GM12878 (cell line): ENCODE data around the gene AGAP4. TPM values are rescaled to one million over a fixed set of nuclear protein-coding genes. Genes with fewer than 3 reads are reported as not detected.
"Not testable (repeated sequence)": the region's sequence is repeated elsewhere in the genome, so short reads cannot be mapped to it uniquely, and the experiment has no call there.

Experiments used
- ATAC-seq: fragments of 200-7000 bp; cut with Tn5 transposase; 3 replicates; pipeline ENCODE4 v1.9.1; 2020; ENCODE audit warnings: mild to moderate bottlenecking, moderate library complexity
- BruUV-seq: library from RNA; stranded (reverse); fragments of 400-500 nt; replicated peaks from 2 replicates; lab custom pipeline; 2021; lab: Mats Ljungman, UMichigan
- CTCF ChIA-PET: fragments of 300-600 bp; sonication (Branson Sonifier 250); formaldehyde crosslinking; extraction: SDS; loops from one replicate; lab custom pipeline; 2021; ENCODE audit warnings: inconsistent platforms; lab: Yijun Ruan, JAX
- POLR2A ChIA-PET: fragments of 350-600 bp; formaldehyde crosslinking; extraction: SDS; loops from one replicate; lab custom pipeline; 2021; ENCODE audit warnings: inconsistent platforms; lab: Charles Lee
- RAD21 ChIA-PET: fragments of 300-600 bp; sonication (Branson Sonifier 250); formaldehyde crosslinking; loops from one replicate; lab custom pipeline; 2023; ENCODE audit warnings: antibody characterized with exemption; ENCODE audit not compliant: unreplicated experiment; lab: Charles Lee
- SMC1A ChIA-PET: fragments of 300-600 bp; sonication (Branson Sonifier 250); formaldehyde crosslinking; loops from one replicate; lab custom pipeline; 2023; ENCODE audit not compliant: unreplicated experiment, uncharacterized antibody; lab: Charles Lee
- DNase-seq: peaks from one replicate; pipeline ENCODE4 v3.0.0-alpha.2; 2011; ENCODE audit warnings: low read depth, low spot score
- FAIRE-seq: peaks from 3 replicates; lab custom pipeline; 2011; peaks lifted over from hg19 to GRCh38; lab: Jason Lieb, UNC
- H2AFZ ChIP-seq: 2 replicates; pipeline ENCODE4 v1.6.0; 2011; ENCODE audit warnings: low read depth, low read length, control low read depth; ENCODE audit not compliant: control insufficient read depth
- H3K27ac ChIP-seq: 2 replicates; pipeline ENCODE4 v1.5.1; 2011; ENCODE audit warnings: control low read depth; ENCODE audit not compliant: control insufficient read depth, insufficient read depth
- H3K27me3 ChIP-seq, 2 experiments: replicated peaks in 1 of 2; 2 replicates each; pipeline versions ENCODE4 v1.6.0 to v1.6.1; 2011; ENCODE audit warnings: low read length in 1 of 2; ENCODE audit not compliant: control insufficient read depth in 2 of 2, insufficient read depth in 2 of 2
- H3K36me3 ChIP-seq, 2 experiments: 2 replicates each; pipeline ENCODE4 v1.5.1; 2011; ENCODE audit warnings: low read length in 1 of 2; ENCODE audit not compliant: control insufficient read depth in 2 of 2, insufficient read depth in 2 of 2
- H3K4me1 ChIP-seq: 2 replicates; pipeline ENCODE4 v1.6.1; 2011; ENCODE audit warnings: mild to moderate bottlenecking, low read length, moderate library complexity, mixed read lengths; ENCODE audit not compliant: control insufficient read depth, insufficient read depth
- H3K4me2 ChIP-seq: 2 replicates; pipeline ENCODE4 v1.6.0; 2011; ENCODE audit warnings: control low read depth; ENCODE audit not compliant: control insufficient read depth, insufficient read depth
- H3K4me3 ChIP-seq: fragments of 200-600 bp; sonication (generic); 2 replicates; pipeline ENCODE4 v1.5.1; 2016
- H3K79me2 ChIP-seq: 2 replicates; pipeline ENCODE4 v1.6.0; 2011; ENCODE audit warnings: low read length; ENCODE audit not compliant: control insufficient read depth, insufficient read depth
- H3K9ac ChIP-seq: 2 replicates; pipeline ENCODE4 v1.8.0; 2011; ENCODE audit warnings: low read length, control low read depth, mixed read lengths; ENCODE audit not compliant: control insufficient read depth, insufficient read depth
- H3K9me3 ChIP-seq: replicated peaks from 3 replicates; pipeline ENCODE4 v1.5.1; 2011; ENCODE audit warnings: mild to moderate bottlenecking, low read length; ENCODE audit not compliant: control insufficient read depth, insufficient read depth
- H4K20me1 ChIP-seq: 2 replicates; pipeline ENCODE4 v1.6.0; 2011; ENCODE audit not compliant: control insufficient read depth, insufficient read depth
- ASH2L ChIP-seq: fragments of 300-600, 200-600 bp; sonication (generic); IDR thresholded peaks from 2 replicates; pipeline ENCODE4 v1.6.1; 2017; ENCODE audit warnings: low read depth, mild to moderate bottlenecking, borderline replicate concordance
- EED ChIP-seq: sonication (generic); IDR thresholded peaks from 2 replicates; pipeline ENCODE4 v1.6.1; 2016; ENCODE audit warnings: antibody characterized with exemption, low read depth
- EGR1 ChIP-seq, 2 experiments: IDR thresholded peaks; 1 replicate in 1 of 2; 2 replicates in 1 of 2; pipeline ENCODE4 v1.6.1; 2011 to 2012; ENCODE audit warnings: low read depth in 2 of 2, low read length in 2 of 2, borderline replicate concordance in 1 of 2, mild to moderate bottlenecking in 1 of 2, moderate library complexity in 1 of 2
- JUND ChIP-seq: IDR thresholded peaks from 2 replicates; pipeline ENCODE4 v1.6.1; 2012; ENCODE audit warnings: low read depth, mild to moderate bottlenecking, low read length, improper control_type of control experiment, moderate library complexity
- RAD51 ChIP-seq: fragments of 450-650 bp; IDR thresholded peaks from 2 replicates; pipeline ENCODE4 v1.6.1; 2016; ENCODE audit warnings: moderate library complexity, mild to moderate bottlenecking, inconsistent platforms
- RB1 ChIP-seq: fragments of 450-650 bp; formaldehyde crosslinking; IDR thresholded peaks from 2 replicates; pipeline ENCODE4 v1.6.1; 2017; ENCODE audit warnings: mild to moderate bottlenecking, borderline replicate concordance
- RELB ChIP-seq: fragments of 450-650 bp; IDR thresholded peaks from 2 replicates; pipeline ENCODE4 v1.6.1; 2017; ENCODE audit warnings: low read depth, mild to moderate bottlenecking, moderate library complexity
- SMAD1 ChIP-seq: fragments of 450-650 bp; IDR thresholded peaks from 2 replicates; pipeline ENCODE4 v1.6.1; 2018; ENCODE audit warnings: mild to moderate bottlenecking, low read depth; ENCODE audit not compliant: partially characterized antibody
- SUZ12 ChIP-seq: fragments of 200-600 bp; sonication (generic); IDR thresholded peaks from one replicate; pipeline ENCODE4 v1.6.1; 2018; ENCODE audit warnings: antibody characterized with exemption, mild to moderate bottlenecking; ENCODE audit not compliant: unreplicated experiment
- TCF12 ChIP-seq: IDR thresholded peaks from 2 replicates; pipeline ENCODE4 v1.6.1; 2011; ENCODE audit warnings: low read depth, mild to moderate bottlenecking, low read length
- ZBTB4 ChIP-seq: fragments of 450-650 bp; formaldehyde crosslinking; IDR thresholded peaks from 2 replicates; pipeline ENCODE4 v1.4.0; 2022; ENCODE audit warnings: mild to moderate bottlenecking, moderate library complexity
- ZNF24 ChIP-seq: fragments of 450-650 bp; IDR thresholded peaks from 2 replicates; pipeline ENCODE4 v1.6.1; 2017; ENCODE audit warnings: antibody characterized with exemption, mild to moderate bottlenecking
- WGBS: methylation state at CpG from one replicate; pipeline ENCODE4 v1.1.6; 2016; ENCODE audit warnings: low lambda C conversion rate; ENCODE audit not compliant: insufficient replicate concordance, insufficient coverage; ENCODE audit errors: missing lambda C conversion rate; 5-methylcytosine and 5-hydroxymethylcytosine counted together
- in situ Hi-C: fragments of 300-500 bp; cut with MboI; formaldehyde crosslinking; loops from 9 replicates; pipeline ENCODE4 v1.14.3; 2018; ENCODE audit warnings: mixed read lengths
- intact Hi-C: fragments of 100-400 bp; cut with micrococcal nuclease; formaldehyde crosslinking; loops from one replicate; pipeline ENCODE4 v1.14.2; 2022; ENCODE audit not compliant: unreplicated experiment
- polyA plus RNA-seq, 11 experiments: library from polyadenylated mRNA; depleted of rRNA in 4 of 11; unstranded in 6 of 11; stranded (reverse) in 5 of 11; fragments of >200 nt; fragmentation: Nextera tagmentation in 4 of 11; fragmentation: Illumina TruSeq in 1 of 11; extraction: Ambion mirVana in 4 of 11; extraction: Trizol in 1 of 11; gene quantifications; 1 replicate in 1 of 11; 2 replicates in 10 of 11; pipeline versions ENCODE4 v1.2.1 to v1.2.3, GENCODE V29; 2011 to 2016; ENCODE audit warnings: inconsistent platforms in 2 of 11, missing spikeins in 2 of 11, low read depth in 1 of 11
- total RNA-seq, 4 experiments: library from RNA; depleted of rRNA in 3 of 4; stranded (reverse); fragments of >200 nt in 3 of 4; fragmentation: Illumina TruSeq in 1 of 4; extraction: Trizol in 1 of 4; gene quantifications; 2 replicates each; pipeline versions ENCODE4 v1.2.1 to v1.2.3, GENCODE V29; 2013 to 2021

The AGAP4 gene
- total and polyA plus RNA-seq, 10 of the 15 experiments (the other 5 are each of a cell fraction or from before 2014, with no cell fraction given): 1.2 to 16.2 (median 8.9) TPM

DNA sequence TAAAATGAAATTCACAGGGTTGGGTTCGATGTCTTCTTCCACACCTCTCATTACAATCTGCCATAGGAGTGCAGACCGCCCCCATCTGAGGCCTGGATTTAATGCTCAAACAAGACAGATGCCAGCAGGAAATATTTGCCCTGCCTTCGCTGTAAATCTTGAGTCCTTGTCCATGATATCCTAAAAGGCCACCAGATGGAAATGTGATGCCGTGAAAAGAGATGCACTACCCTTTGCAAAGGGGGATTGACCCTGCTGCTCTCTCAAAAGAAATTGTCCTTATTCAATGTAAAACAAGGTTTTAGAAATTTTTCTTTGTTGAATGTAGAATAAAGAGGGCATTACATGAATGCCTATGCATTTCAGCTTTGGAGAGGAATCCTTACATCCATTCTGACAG, 37.5 kb downstream of the AGAP4 start (continued):
- TF ChIP-seq RELB (no peak), ZBTB4 (CRISPR knock-in tag) (no peak), SUZ12 (no peak), EED (no peak), RB1 (no peak), SMAD1 (no peak), EGR1 (IDR thresholded peaks at IDR 0.05; ENCODE audit: borderline replicate concordance in 1 of 2, low read depth in 2 of 2, low read length in 2 of 2) (no peak), TCF12 (no peak), ASH2L (no peak), RAD51 (no peak), JUND (no peak), ZNF24 (no peak)

- H3K79me2 ChIP-seq, H3K27ac ChIP-seq, H2AFZ ChIP-seq, H3K4me1 ChIP-seq, POLR2A ChIA-PET, H3K9ac ChIP-seq, in situ Hi-C loops, FAIRE-seq, ATAC-seq, H3K27me3 ChIP-seq, RAD21 ChIA-PET, H3K9me3 ChIP-seq, SMC1A ChIA-PET, BruUV-seq, H4K20me1 ChIP-seq, DNase-seq, H3K4me3 ChIP-seq, CTCF ChIA-PET, intact Hi-C loops, H3K36me3 ChIP-seq, H3K4me2 ChIP-seq: not testable (repeated sequence)
- 12% methylated on average over 2 of the region's 2 CpGs for WGBS
Observed at GRCh38 chr10:45804996-45805395, 42.3 kb downstream of the AGAP4 start.
